Type B pancreatic cell (in vitro differentiated cells): ENCODE measurements around the gene AMBN. TPM values are rescaled to one million over a fixed set of nuclear protein-coding genes. Genes with fewer than 3 reads are reported as not detected.

ENCODE experiments used
- DNase-seq: peaks from one replicate; pipeline ENCODE4 v3.0.0; 2021; ENCODE audit warnings: mixed read lengths; ENCODE audit not compliant: unreplicated experiment; ENCODE audit errors: extremely low spot score
- H3K27ac Mint-ChIP-seq: 2 replicates; pipeline ENCODE4 v1.8.0; 2021; ENCODE audit warnings: mild to moderate bottlenecking, mixed read lengths
- H3K27me3 Mint-ChIP-seq: 2 replicates; pipeline ENCODE4 v1.8.0; 2021; ENCODE audit warnings: mixed read lengths
- H3K36me3 Mint-ChIP-seq: 2 replicates; pipeline ENCODE4 v1.8.0; 2021; ENCODE audit warnings: mixed read lengths
- H3K4me1 Mint-ChIP-seq: one replicate; pipeline ENCODE4 v1.8.0; 2021; ENCODE audit warnings: mixed read lengths; ENCODE audit not compliant: unreplicated experiment
- H3K4me3 Mint-ChIP-seq: 2 replicates; pipeline ENCODE4 v1.8.0; 2021; ENCODE audit warnings: mild to moderate bottlenecking, mixed read lengths
- H3K9me3 Mint-ChIP-seq: 2 replicates; pipeline ENCODE4 v1.8.0; 2021; ENCODE audit warnings: mixed read lengths
- CTCF ChIP-seq: fragments of 200-600 bp; sonication (generic); conservative IDR thresholded peaks from 2 replicates; pipeline ENCODE4 v1.5.0; 2021; ENCODE audit warnings: antibody characterized with exemption, mild to moderate bottlenecking
- total RNA-seq: library from RNA; stranded (reverse); gene quantifications from 2 replicates; pipeline ENCODE4 v1.2.1, GENCODE V29; 2021; ENCODE audit warnings: low replicate concordance

The AMBN gene
- total RNA-seq, 1 donor from 2014 or later, result 0.94 TPM

- H3K4me3 Mint-ChIP-seq, result no peak overlapping the region
These were observed 62.6 kb downstream of the AMBN start for GRCh38 chr4:70654605-70655011.

More at GRCh38 chr4:70654605-70655011, 62.6 kb downstream of the AMBN start:
- Mint-ChIP-seq H3K4me1 (no peaks in the 10 kb centered on the region), H3K27me3 (no peaks in the 10 kb centered on the region), H3K36me3 (no peaks in the 10 kb centered on the region), H3K9me3 (no peaks in the 10 kb centered on the region), H3K27ac (no peak overlapping the region)
- no peak for TF ChIP-seq CTCF
- DNase-seq, result no peak

Other genes with a start within 250 kb of the AMBN start
- not detected in 2 replicates for gene SMR3A, start 231.5 kb upstream of the AMBN start, total RNA-seq
- not detected in 2 replicates for gene SMR3B, start 209.1 kb upstream of the AMBN start, total RNA-seq
- not detected in 2 replicates for gene OPRPN, start 194.3 kb upstream of the AMBN start, total RNA-seq
- not detected in 2 replicates for gene MUC7, start 120.1 kb upstream of the AMBN start, total RNA-seq
- gene AMTN, start 73.7 kb upstream of the AMBN start, total RNA-seq, result not detected in 2 replicates
- gene ENAM, start 36.5 kb downstream of the AMBN start, total RNA-seq, result 0.17 and 0.41 TPM in 2 replicates
- gene JCHAIN, start 74.3 kb downstream of the AMBN start, total RNA-seq, result not detected in 2 replicates
- gene UTP3, start 96.3 kb downstream of the AMBN start, total RNA-seq, result 26.4 and 29.1 TPM in 2 replicates
- 38.3 and 74.9 TPM in 2 replicates for gene RUFY3, start 129.7 kb downstream of the AMBN start, total RNA-seq
- 91.6 and 95.5 TPM in 2 replicates for gene GRSF1, start 247.6 kb downstream of the AMBN start, total RNA-seq